Endometrial microvascular endothelial cells (primary cell): ENCODE measurements around the gene PRKAG2. TPM values are rescaled to one million over a fixed set of nuclear protein-coding genes. Genes with fewer than 3 reads are reported as not detected.

Experiments used
- in situ Hi-C: cut with HindIII; loops from 2 replicates; pipeline ENCODE4 v1.10.0; 2017; ENCODE audit warnings: low sequenced_read_pairs, low pct_unique_long_range_greater_than_20kb; ENCODE audit errors: inconsistent ontology term
- total RNA-seq: library from RNA; depleted of rRNA; stranded (reverse); fragments of >200 nt; gene quantifications from one replicate; pipeline ENCODE4 v1.2.3, GENCODE V29; 2015; ENCODE audit errors: inconsistent ontology term

PRKAG2 gene
- total RNA-seq, 1 donor from 2014 or later: 67.1 TPM

GRCh38 chr7:151814400-151815009 is 62.4 kb downstream of the PRKAG2 start:
- in situ Hi-C loops: no loop called here

GRCh38 chr7:151813997-151814396 is 62.9 kb downstream of the PRKAG2 start:
- in situ Hi-C loops: no loop called here

- in situ Hi-C loops: no loop called here
Observed at GRCh38 chr7:151813445-151813844, 63.5 kb downstream of the PRKAG2 start.

GRCh38 chr7:151812967-151813366 is 63.9 kb downstream of the PRKAG2 start:
- in situ Hi-C loops: no loop called here

DNA sequence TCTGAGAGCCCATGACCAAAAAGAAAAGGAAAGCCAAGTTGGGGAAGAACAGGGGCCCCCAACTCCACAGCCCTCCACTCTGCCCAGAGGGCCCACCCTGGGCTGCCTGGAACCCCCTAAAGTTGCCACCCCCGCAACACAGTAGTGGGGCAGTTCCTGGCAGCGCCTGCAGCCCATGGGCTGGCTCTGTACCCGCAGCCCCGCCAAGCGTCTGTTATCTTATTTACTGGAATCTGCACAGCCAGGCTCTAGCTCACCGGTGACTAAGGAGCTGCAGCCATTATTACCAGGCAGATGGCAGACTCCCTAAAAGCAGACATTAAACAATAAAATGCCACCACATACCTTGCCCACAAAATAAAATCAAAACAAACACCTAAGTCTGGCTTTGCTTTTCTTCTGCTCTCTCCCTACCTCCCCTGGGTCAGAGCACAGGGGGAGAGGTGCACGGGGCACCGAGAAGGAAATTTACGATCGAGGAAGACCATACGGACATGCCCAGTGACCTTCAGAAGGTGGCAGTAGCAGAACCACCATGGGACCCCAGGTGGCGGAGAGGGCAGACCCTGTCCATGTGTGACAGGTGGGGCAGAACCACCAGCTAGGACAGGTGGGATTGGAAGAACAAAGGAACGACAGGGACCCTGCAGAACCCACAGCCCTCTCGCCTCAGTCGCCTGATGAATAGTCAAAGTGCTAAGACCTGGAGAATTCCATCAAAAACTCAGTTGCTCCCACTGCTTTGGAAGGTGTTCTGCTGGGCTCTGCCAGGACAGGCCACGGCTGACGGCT is 66.3 kb downstream of the PRKAG2 start:
- in situ Hi-C loops: no loop called here

- in situ Hi-C loops: no loop called here
Observed at GRCh38 chr7:151809864-151810170, 67.1 kb downstream of the PRKAG2 start.

- in situ Hi-C loops: no loop called here
Observed at GRCh38 chr7:151809146-151809863, 67.6 kb downstream of the PRKAG2 start.

DNA sequence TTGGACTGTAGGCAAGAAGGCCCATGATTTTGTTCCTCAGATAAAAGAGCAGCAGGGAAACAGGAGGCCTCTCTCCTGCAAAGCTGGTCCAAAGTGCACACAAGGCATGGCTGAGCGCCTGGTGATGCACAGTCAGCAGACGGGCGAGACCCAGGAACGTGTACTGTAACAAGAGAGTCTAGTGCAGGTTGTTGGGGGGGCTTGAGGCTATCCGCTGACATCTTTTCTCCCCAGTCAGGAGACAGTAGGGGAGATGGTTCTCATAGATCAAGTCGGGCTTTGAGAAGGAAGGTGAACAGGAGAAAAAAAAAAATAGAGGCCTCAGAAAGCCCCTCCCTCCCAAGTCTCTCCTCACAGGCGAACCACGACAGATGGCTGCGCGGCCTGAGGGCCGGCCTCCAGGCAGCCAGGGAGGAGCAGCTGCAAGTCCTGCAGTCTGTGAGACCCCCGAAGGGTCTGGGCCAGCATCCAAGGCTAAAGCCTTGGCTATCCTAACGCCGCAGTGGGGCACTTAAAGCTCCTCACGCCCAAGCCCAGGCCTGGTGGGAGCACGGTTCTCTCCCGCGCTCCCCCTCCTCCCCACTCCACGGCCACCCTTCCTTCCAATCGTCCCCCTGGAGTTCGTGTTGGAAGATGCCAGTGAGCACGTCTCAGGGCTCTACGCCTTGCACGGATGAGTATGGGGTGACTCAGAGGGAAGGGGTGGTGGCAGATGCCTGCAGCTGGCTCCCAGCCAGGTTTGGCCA is 68.3 kb downstream of the PRKAG2 start:
- in situ Hi-C loops: no loop called here

DNA sequence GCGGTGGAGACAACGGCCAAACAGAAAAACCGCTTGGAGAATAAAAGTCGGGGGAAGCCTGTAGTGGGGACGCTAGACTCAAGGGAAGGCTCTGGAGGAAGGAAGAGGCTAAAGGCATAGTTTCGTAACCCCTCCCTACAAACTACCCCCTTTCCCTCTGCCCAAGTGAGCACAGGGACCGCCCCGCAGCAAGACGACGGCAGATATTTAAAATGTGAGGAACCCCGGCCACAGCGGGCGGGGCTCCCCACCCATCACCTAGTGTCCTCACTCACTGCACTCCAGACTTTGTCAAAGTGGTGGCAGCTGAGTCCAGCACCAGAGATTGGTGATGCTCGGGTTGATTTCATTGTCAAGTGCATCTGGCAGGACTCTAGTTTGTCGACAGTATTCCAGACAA is 69.1 kb downstream of the PRKAG2 start:
- in situ Hi-C loops: no loop called here

DNA sequence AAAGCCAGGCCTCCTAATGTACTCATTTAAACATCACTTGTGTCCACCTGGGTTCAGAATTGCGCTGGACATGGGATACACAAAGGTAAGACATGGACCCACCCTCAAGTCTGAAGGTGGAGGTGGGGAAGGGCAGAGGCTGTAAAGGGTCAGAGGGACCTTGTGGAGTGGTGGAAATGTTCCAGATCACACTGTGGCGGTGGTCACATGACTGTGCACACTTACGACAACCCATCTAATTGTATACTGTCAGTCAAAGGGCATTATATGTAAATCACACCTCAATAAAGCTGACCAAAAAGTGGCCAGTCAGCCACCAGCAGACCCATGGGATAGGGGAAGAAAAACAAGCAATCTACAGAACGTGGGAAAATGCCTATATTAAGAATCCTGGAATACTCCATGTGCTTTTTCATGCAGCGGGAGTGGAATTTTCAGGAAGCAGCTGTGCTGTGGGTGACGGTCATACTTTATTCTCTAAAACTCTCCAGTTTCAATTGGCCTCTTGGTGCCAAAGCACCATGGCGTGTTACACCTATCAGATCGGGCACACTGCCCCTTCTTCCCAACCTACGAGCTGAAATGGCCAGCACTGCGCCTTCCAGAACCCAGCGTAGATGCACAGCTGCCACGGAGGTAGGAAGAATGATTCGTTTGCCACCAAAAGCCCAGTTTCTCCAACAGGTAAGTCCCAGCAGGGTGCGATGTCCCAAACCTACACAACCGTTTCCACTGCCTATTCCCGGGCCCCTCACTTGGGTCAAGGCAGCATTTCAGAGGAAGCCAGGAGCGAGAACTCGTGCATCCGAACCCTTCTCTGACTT is 69.8 kb downstream of the PRKAG2 start:
- in situ Hi-C loops: no loop called here

- in situ Hi-C loops: no loop called here
Observed at GRCh38 chr7:151806204-151806603, 70.7 kb downstream of the PRKAG2 start.

GRCh38 chr7:151805191-151805590 is 71.7 kb downstream of the PRKAG2 start:
- in situ Hi-C loops: no loop called here

DNA sequence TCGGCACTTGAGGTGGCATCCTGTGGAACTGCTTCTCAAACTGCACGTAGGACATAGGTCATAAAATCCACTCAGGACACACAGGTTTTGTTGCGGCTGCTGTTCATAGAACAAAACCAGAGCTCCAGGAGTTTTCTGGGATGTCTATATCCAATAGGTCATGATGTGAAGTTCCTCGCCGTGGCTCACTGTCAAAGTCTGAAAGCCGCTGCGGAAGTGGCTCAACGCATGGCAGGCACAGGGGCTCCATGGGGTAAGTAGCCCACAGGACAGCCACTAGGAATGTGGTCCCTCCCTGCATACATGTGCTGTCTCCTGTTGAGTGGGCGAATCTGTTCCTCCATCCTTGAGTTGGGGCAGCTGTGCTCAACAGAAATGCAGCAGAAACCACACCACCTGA is 72.2 kb downstream of the PRKAG2 start:
- in situ Hi-C loops: no loop called here

- in situ Hi-C loops: no loop called here
Observed at GRCh38 chr7:151803841-151804240, 73.1 kb downstream of the PRKAG2 start.

- in situ Hi-C loops: no loop called here
Observed at GRCh38 chr7:151802469-151802846, 74.5 kb downstream of the PRKAG2 start.

GRCh38 chr7:151801782-151802468 is 75.0 kb downstream of the PRKAG2 start:
- in situ Hi-C loops: no loop called here

- in situ Hi-C loops: no loop called here
Observed at GRCh38 chr7:151801291-151801690, 75.6 kb downstream of the PRKAG2 start.

- in situ Hi-C loops: no loop called here
Observed at GRCh38 chr7:151800861-151801260, 76.1 kb downstream of the PRKAG2 start.
